Measurements from ENCODE around the gene COLEC11. TPM values are rescaled to one million over a fixed set of nuclear protein-coding genes. Genes with fewer than 3 reads are reported as not detected.

Gene COLEC11
- polyA plus RNA-seq, 2 of the 4 experiments (the other 2 are of a cell fraction), result 0.30 to 0.97 TPM

DNA sequence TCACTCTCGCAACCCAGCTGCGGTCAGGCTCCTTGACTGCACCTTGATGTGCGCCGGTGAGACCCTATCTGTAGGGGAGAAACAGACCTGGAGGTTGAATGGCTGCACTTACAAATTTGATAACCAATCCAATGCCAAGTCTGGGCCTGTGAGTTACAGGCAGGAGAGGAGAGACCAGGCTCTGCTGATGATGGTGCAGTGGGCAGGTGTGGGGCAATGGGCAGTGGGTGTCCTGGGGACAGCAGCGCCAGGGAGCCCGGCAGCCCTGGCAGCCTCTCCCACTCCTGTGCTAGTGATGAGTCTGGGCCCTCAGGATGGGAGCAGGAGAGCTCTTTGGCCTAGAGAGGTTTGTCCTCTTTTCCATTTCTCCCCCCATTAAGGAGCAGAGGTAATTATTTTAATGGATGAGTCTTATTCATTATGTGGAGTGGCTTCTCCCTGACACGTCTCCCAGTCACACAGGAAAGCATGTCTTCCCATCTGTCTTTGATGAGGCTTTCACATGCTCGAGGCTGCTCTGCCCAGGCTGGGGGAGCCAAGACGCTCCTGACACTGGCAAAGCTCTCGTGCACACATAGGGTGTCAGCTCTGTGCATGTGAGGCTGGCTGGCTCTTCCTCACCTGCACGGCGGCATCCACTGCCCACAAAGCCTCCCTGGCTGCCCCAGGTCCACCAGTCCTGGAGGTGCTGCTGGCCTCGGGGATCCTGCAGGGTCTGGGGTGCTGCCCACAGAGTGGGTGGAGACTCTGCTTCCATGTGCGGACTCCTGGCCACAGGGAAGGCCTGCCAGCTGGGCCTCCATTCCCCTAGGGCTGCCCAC is 53.1 kb downstream of the COLEC11 start:
- peaks cover 5% of the 10 kb centered on the region; the same call in 1 of the 3 replicates for H3K4me1 ChIP-seq
- ATAC-seq, result no peak
- DNase-seq (ENCODE audit: low read depth in 1 of 2, low spot score in 1 of 2), result no peak
- CTCF ChIA-PET, result no interaction called here
- 69% methylated on average over 14 of the region's 14 CpGs for WGBS (ENCODE audit: missing lambda C conversion rate)
- POLR2A ChIA-PET, result no interaction called here
- TF ChIP-seq NFE2L2 (conservative IDR thresholded peaks at IDR 0.05; ENCODE audit: low read length) (no peak), HEYL (CRISPR knock-in tag; IDR thresholded peaks at IDR 0.05) (no peak), FOSL2 (IDR thresholded peaks at IDR 0.05) (no peak), FOSL2 (CRISPR knock-in tag; IDR thresholded peaks at IDR 0.05) (no peak), EHF (CRISPR knock-in tag; IDR thresholded peaks at IDR 0.05) (no peak), CEBPB (IDR thresholded peaks at IDR 0.05) (no peak), POLR2AphosphoS2 (conservative IDR thresholded peaks at IDR 0.05; ENCODE audit: low read length) (no peak), ZSCAN20 (CRISPR knock-in tag; IDR thresholded peaks at IDR 0.05) (no peak), KDM5A (IDR thresholded peaks at IDR 0.05) (no peak), KDM1A (IDR thresholded peaks at IDR 0.05; ENCODE audit: low read depth) (no peak), EHMT2 (IDR thresholded peaks at IDR 0.05; ENCODE audit: low read depth) (no peak), GATA3 (IDR thresholded peaks at IDR 0.05; ENCODE audit: borderline replicate concordance) (no peak), CTCF (IDR thresholded peaks at IDR 0.05) (no peak), SREBF2 (IDR thresholded peaks at IDR 0.05) (no peak), ZFP36 (IDR thresholded peaks at IDR 0.05; ENCODE audit: borderline replicate concordance, partially characterized antibody) (no peak), PHF8 (IDR thresholded peaks at IDR 0.05; ENCODE audit: borderline replicate concordance, low read depth) (no peak)
- TF ChIP-seq, protein P1, sequence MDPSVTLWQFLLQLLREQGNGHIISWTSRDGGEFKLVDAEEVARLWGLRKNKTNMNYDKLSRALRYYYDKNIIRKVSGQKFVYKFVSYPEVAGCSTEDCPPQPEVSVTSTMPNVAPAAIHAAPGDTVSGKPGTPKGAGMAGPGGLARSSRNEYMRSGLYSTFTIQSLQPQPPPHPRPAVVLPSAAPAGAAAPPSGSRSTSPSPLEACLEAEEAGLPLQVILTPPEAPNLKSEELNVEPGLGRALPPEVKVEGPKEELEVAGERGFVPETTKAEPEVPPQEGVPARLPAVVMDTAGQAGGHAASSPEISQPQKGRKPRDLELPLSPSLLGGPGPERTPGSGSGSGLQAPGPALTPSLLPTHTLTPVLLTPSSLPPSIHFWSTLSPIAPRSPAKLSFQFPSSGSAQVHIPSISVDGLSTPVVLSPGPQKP (IDR thresholded peaks at IDR 0.05; ENCODE audit: low read depth, low read length), result no peak
- TF ChIP-seq, protein P2, sequence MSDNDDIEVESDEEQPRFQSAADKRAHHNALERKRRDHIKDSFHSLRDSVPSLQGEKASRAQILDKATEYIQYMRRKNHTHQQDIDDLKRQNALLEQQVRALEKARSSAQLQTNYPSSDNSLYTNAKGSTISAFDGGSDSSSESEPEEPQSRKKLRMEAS (IDR thresholded peaks at IDR 0.05), result no peak
- no peak overlapping the region for H3K27ac ChIP-seq
- FAIRE-seq, result no peak
- no peaks in the 10 kb centered on the region for H3K9me3 ChIP-seq
- H3K4me2 ChIP-seq, result no peak overlapping the region
- H3K4me3 ChIP-seq, result no peak overlapping the region

DNA sequence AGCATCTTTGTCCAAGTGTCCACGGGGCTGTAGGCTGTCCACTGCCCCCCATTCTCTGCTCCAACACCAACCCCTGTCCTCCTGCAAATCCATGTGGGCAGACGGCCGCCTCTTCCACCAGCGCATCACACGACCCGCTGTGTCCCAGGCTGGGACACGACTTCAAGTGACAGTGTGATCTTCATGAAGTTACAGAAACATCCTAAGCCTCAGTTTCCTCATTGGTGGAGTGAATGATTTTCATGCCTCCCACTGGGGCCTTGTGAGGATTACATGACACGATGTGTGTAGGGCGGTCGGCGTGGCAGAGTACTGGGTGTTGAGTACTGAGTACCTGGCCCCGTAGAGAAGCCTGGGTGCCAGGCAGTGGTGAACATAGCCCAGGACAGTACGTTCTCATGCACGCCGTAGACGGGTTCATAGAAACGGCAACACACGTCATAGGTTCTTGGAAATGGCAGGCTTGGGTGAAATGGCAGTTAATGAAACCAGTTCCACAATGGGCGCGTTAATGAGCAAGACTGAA is 53.8 kb downstream of the COLEC11 start:
- CTCF ChIA-PET, result interaction anchor here (1.8 to 6.1 kb wide), 4 partner anchors 11 to 225 kb away, joined by 5 to 44 read pairs (median 18); no protein-coding TSS in a partner anchor

GRCh38 chr2:3649581-3649980 is 54.7 kb downstream of the COLEC11 start:
- no peak for DNase-seq (ENCODE audit: low read depth in 1 of 2, low spot score in 1 of 2)
- no peak overlapping the region for H3K4me2 ChIP-seq
- peaks cover 5% of the 10 kb centered on the region; the same call in 1 of the 3 replicates for H3K4me1 ChIP-seq
- WGBS (ENCODE audit: missing lambda C conversion rate), result 71% methylated on average over 16 of the region's 16 CpGs
- ChIA-PET CTCF (interaction anchor here (1.1 to 6.1 kb wide), 12 partner anchors 12 to 1794 kb away, joined by 3 to 44 read pairs (median 5); no protein-coding TSS in a partner anchor), POLR2A (no interaction called here)
- TF ChIP-seq, protein P2 (IDR thresholded peaks at IDR 0.05), result no peak
- TF ChIP-seq MAFK (IDR thresholded peaks at IDR 0.05; ENCODE audit: partially characterized antibody) (no peak), FOXS1 (CRISPR knock-in tag; IDR thresholded peaks at IDR 0.05) (no peak), RFX5 (IDR thresholded peaks at IDR 0.05) (no peak), HDAC2 (IDR thresholded peaks at IDR 0.05) (no peak), CBX8 (IDR thresholded peaks at IDR 0.05) (no peak), CBX2 (IDR thresholded peaks at IDR 0.05; ENCODE audit: borderline replicate concordance, low read depth) (no peak), SREBF2 (IDR thresholded peaks at IDR 0.05) (no peak)
- no peak for ATAC-seq
- no peak overlapping the region for H3K4me3 ChIP-seq
- H3K27ac ChIP-seq, result no peak overlapping the region
- H3K9me3 ChIP-seq, result no peaks in the 10 kb centered on the region
- FAIRE-seq, result no peak

More for the DNA sequence above, 53.8 kb downstream of the COLEC11 start:
- Histone ChIP-seq H3K4me1 (peaks cover 5% of the 10 kb centered on the region; the same call in 1 of the 3 replicates), H3K4me3 (no peak overlapping the region), H3K9me3 (no peaks in the 10 kb centered on the region), H3K27ac (no peak overlapping the region), H3K4me2 (no peak overlapping the region)
- POLR2A ChIA-PET, result no interaction called here
- TF ChIP-seq RFX5 (IDR thresholded peaks at IDR 0.05), result no peak
- TF ChIP-seq HOXB5 (CRISPR knock-in tag; IDR thresholded peaks at IDR 0.05), result no peak
- no peak for TF ChIP-seq HOXA7 (CRISPR knock-in tag; IDR thresholded peaks at IDR 0.05)
- no peak for TF ChIP-seq FOSB (CRISPR knock-in tag; IDR thresholded peaks at IDR 0.05)
- TF ChIP-seq ZFP36 (IDR thresholded peaks at IDR 0.05; ENCODE audit: borderline replicate concordance, partially characterized antibody), result no peak
- FAIRE-seq, result no peak
- 84% methylated on average over 20 of the region's 20 CpGs for WGBS (ENCODE audit: missing lambda C conversion rate)
- ATAC-seq, result no peak
- DNase-seq (ENCODE audit: low read depth in 1 of 2, low spot score in 1 of 2), result no peak
